ENCODE data around the gene SRRT. TPM values are rescaled to one million over a fixed set of nuclear protein-coding genes. Genes with fewer than 3 reads are reported as not detected.
"Not testable (repeated sequence)": the region's sequence is repeated elsewhere in the genome, so short reads cannot be mapped to it uniquely, and the experiment has no call there.

The SRRT gene
- total RNA-seq, 1 donor from 2014 or later = 162 TPM

DNA sequence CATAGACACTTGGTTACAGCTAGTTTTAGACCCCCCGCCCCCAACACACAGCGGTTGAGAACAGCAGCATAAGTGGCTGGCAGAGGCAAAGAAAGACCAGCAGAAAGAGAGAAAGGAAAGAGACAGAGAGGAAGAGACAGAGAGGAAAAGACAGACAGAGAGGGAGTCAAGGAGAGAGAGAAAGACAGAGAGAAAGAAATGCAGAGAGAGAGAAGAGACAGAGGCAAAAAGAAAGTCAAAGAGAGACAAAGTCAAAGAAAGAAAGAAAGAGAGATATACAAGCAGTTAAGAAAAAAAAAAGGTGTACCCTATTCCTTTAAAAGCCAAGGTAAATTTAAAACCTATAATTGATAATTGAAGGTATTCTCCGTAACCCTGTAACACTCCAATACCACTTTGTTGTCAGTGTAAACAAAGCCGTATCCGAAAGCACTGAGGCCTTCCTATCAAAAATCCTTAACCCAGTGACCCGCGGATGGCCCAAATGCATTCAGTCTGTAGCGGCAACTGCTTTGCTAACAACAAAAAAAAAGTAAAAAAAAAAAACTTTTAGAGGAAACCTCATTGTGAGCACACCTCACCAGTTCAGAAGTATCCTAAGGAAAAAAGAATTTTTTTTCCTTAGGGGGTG, 34.3 kb upstream of the SRRT start:
- no peaks in the 10 kb centered on the region for H3K27me3 Mint-ChIP-seq (ENCODE audit: unreplicated experiment)
- H3K4me3 Mint-ChIP-seq (ENCODE audit: unreplicated experiment) = no peak overlapping the region
- no peaks in the 10 kb centered on the region for H3K36me3 Mint-ChIP-seq (ENCODE audit: unreplicated experiment)
- TF ChIP-seq CTCF (IDR thresholded peaks at IDR 0.05) = no peak
- peaks cover 15% of the 10 kb centered on the region for H3K4me1 Mint-ChIP-seq (ENCODE audit: unreplicated experiment)
- no peak overlapping the region for H3K27ac Mint-ChIP-seq (ENCODE audit: unreplicated experiment)
- no peak for DNase-seq (ENCODE audit: extremely low spot score, unreplicated experiment)
- no peaks in the 10 kb centered on the region for H3K9me3 Mint-ChIP-seq (ENCODE audit: unreplicated experiment)

DNA sequence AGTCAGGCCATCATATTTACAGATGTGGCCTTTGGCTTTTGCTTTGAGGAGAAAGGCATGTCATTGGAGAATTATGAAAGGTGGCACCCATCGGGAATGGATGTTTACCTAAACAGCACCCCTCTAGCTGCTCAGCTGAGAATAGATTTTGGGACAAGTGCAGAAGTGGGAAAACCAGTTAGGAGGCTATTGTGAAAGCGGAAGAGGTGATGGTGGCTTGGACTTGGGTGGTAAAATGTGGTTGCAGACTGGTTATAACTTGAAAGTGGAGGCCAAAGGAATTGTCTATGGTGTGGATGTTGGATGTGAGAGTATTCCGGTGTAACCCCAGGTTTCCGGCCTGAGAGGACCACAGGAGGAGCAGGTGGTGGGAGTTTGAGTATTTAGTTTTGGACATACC, 27.5 kb upstream of the SRRT start:
- no peak overlapping the region for H3K4me3 Mint-ChIP-seq (ENCODE audit: unreplicated experiment)
- no peak for TF ChIP-seq CTCF (IDR thresholded peaks at IDR 0.05)
- no peaks in the 10 kb centered on the region for H3K36me3 Mint-ChIP-seq (ENCODE audit: unreplicated experiment)
- no peaks in the 10 kb centered on the region for H3K9me3 Mint-ChIP-seq (ENCODE audit: unreplicated experiment)
- no peaks in the 10 kb centered on the region for H3K27me3 Mint-ChIP-seq (ENCODE audit: unreplicated experiment)
- H3K4me1 Mint-ChIP-seq (ENCODE audit: unreplicated experiment) = peaks cover 4% of the 10 kb centered on the region
- DNase-seq (ENCODE audit: extremely low spot score, unreplicated experiment) = no peak
- no peak overlapping the region for H3K27ac Mint-ChIP-seq (ENCODE audit: unreplicated experiment)

DNA sequence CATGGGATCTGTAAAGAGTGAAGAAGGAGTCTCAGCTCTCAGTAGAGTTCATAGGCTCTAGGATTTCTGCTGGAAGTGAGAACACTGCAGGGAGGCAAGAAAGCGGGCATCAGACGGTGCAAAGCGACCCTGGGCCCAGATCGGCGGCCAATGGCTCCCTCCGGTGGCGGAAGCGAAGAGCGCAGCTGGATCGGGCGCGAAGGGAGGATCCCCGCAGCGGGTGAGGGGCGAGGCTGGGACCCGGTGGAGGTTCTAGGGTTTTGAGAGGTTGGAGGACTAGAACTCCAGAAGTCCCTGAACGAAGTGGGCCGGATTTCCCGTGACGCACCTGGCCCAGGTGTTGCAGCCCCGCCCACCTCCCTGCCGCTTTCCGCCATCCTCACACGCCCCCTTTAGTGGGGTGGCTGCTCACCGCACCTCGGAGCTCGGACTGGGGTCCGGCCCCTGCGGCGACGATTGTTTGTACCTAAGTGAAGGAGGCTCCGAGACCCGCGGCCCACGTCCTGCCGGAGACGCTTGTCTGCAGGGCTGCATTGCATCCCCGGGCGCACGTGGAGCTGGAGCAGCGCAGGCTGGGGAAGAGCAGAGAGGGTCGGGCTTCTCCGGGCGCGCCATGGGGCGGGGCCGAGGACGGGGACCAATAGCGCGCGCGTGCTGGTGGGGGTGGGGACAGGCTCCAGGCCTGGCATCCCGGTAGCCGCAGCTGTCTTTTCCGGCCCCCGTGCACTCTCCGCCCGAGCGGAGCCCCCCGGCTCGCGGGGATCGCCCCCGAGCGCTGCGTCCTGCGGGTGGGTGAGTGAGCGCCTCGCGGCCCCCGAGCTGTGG, 22.6 kb upstream of the SRRT start, which contains the start of gene SLC12A9:
TSS of gene SLC12A9 (plus strand) at position 666 of the 825 bp plus-strand sequence. CDS start 1,485 bp downstream, outside the sequence.
- H3K36me3 Mint-ChIP-seq (ENCODE audit: unreplicated experiment) = no peaks in the 10 kb centered on the region
- H3K27ac Mint-ChIP-seq (ENCODE audit: unreplicated experiment) = no peak within 1 kb of the TSS
- DNase-seq (ENCODE audit: extremely low spot score, unreplicated experiment) = peak; percentile 96
- no peaks in the 10 kb centered on the region for H3K27me3 Mint-ChIP-seq (ENCODE audit: unreplicated experiment)
- peak within 1 kb of the TSS; percentile 86 for H3K4me3 Mint-ChIP-seq (ENCODE audit: unreplicated experiment)
- peaks cover 13% of the 10 kb centered on the region for H3K4me1 Mint-ChIP-seq (ENCODE audit: unreplicated experiment)
- no peaks in the 10 kb centered on the region for H3K9me3 Mint-ChIP-seq (ENCODE audit: unreplicated experiment)
- TF ChIP-seq CTCF (IDR thresholded peaks at IDR 0.05) = peak; percentile 99

GRCh38 chr7:100854146-100854895, 20.6 kb upstream of the SRRT start:
- TF ChIP-seq CTCF (IDR thresholded peaks at IDR 0.05) = no peak
- H3K4me3 Mint-ChIP-seq (ENCODE audit: unreplicated experiment) = no peak overlapping the region
- H3K27me3 Mint-ChIP-seq (ENCODE audit: unreplicated experiment) = no peaks in the 10 kb centered on the region
- no peak overlapping the region for H3K27ac Mint-ChIP-seq (ENCODE audit: unreplicated experiment)
- H3K36me3 Mint-ChIP-seq (ENCODE audit: unreplicated experiment) = no peaks in the 10 kb centered on the region
- H3K4me1 Mint-ChIP-seq (ENCODE audit: unreplicated experiment) = peaks cover 14% of the 10 kb centered on the region
- no peak for DNase-seq (ENCODE audit: extremely low spot score, unreplicated experiment)
- H3K9me3 Mint-ChIP-seq (ENCODE audit: unreplicated experiment) = no peaks in the 10 kb centered on the region

- H3K4me3 Mint-ChIP-seq (ENCODE audit: unreplicated experiment); DNase-seq (ENCODE audit: extremely low spot score, unreplicated experiment); H3K9me3 Mint-ChIP-seq (ENCODE audit: unreplicated experiment); H3K27me3 Mint-ChIP-seq (ENCODE audit: unreplicated experiment); H3K27ac Mint-ChIP-seq (ENCODE audit: unreplicated experiment); H3K36me3 Mint-ChIP-seq (ENCODE audit: unreplicated experiment): not testable (repeated sequence)
- H3K4me1 Mint-ChIP-seq (ENCODE audit: unreplicated experiment) = peaks cover 14% of the 10 kb centered on the region
Measured at GRCh38 chr7:100854899-100855298, 20.0 kb upstream of the SRRT start.

Measured in osteocyte (in vitro differentiated cells).